C4-2B (cell line): ENCODE data around the gene MAPK8IP2.

ENCODE experiments used
- H3K27ac ChIP-seq: fragments of 450-650 bp; 2 replicates; pipeline ENCODE4 v1.5.1; 2017
- CTCF ChIP-seq: fragments of 450-650 bp; conservative IDR thresholded peaks from 2 replicates; pipeline ENCODE4 v1.5.1; 2017; ENCODE audit warnings: mild to moderate bottlenecking
- ZFX ChIP-seq: fragments of 450-650 bp; IDR thresholded peaks from 2 replicates; pipeline ENCODE4 v1.6.1; 2017

Gene MAPK8IP2

GRCh38 chr22:50585781-50586180 is 14.8 kb upstream of the MAPK8IP2 start:
- TF ChIP-seq ZFX (no peak), CTCF (no peak)
- H3K27ac ChIP-seq, result no peak overlapping the region

- no peak for TF ChIP-seq ZFX
- no peak for TF ChIP-seq CTCF
- no peak overlapping the region for H3K27ac ChIP-seq
Observed at GRCh38 chr22:50586416-50586815, 14.2 kb upstream of the MAPK8IP2 start.

GRCh38 chr22:50587407-50587806 is 13.2 kb upstream of the MAPK8IP2 start:
- TF ChIP-seq CTCF, result no peak
- no peak for TF ChIP-seq ZFX
- H3K27ac ChIP-seq, result no peak overlapping the region

- TF ChIP-seq CTCF (no peak), ZFX (no peak)
- no peak overlapping the region for H3K27ac ChIP-seq
Observed at GRCh38 chr22:50595189-50595588, 5.4 kb upstream of the MAPK8IP2 start.

- H3K27ac ChIP-seq, result no peak overlapping the region
- TF ChIP-seq ZFX (no peak), CTCF (no peak)
Observed at GRCh38 chr22:50597097-50597496, 3.5 kb upstream of the MAPK8IP2 start.

- no peak for TF ChIP-seq CTCF
- peak overlapping the region; percentile 64; the same call in 1 of the 2 replicates for H3K27ac ChIP-seq
Observed at GRCh38 chr22:50599816-50600455, 657 bp upstream of the MAPK8IP2 start.

GRCh38 chr22:50600967-50601668 is 525 bp downstream of the MAPK8IP2 start:
- H3K27ac ChIP-seq, result peak overlapping the region; percentile 64
- peak; percentile 56; the same call in 1 of the 2 replicates for TF ChIP-seq ZFX
- no peak for TF ChIP-seq CTCF
